Measurements from ENCODE around the gene ZNF750.

GRCh38 chr17:82871056-82871775 lies 31.4 kb upstream of the ZNF750 start:
- TF ChIP-seq CTCF (IDR thresholded peaks at IDR 0.05; ENCODE audit: low read length) (peak; percentile 64), EZH2 (IDR thresholded peaks at IDR 0.05; ENCODE audit: borderline replicate concordance, low read length) (no peak)

Measured in OCI-LY1 (cell line).